Neural cell (in vitro differentiated cells): ENCODE results near the gene ZCCHC24. TPM values are rescaled to one million over a fixed set of nuclear protein-coding genes. Genes with fewer than 3 reads are reported as not detected.

ENCODE experiments used
- H2AFZ ChIP-seq: fragments of 200-600, 300-800 bp; sonication (generic), shearing (Covaris generic); 2 replicates; pipeline ENCODE4 v1.6.0; 2014; ENCODE audit warnings: low read depth, mild to moderate bottlenecking, antibody characterized with exemption, low read length, moderate library complexity
- H3F3A ChIP-seq: fragments of 200-600 bp; shearing (Covaris generic); 2 replicates; pipeline ENCODE4 v1.6.1; 2016; ENCODE audit warnings: mild to moderate bottlenecking, moderate library complexity, mixed read lengths, antibody characterized with exemption, low read length; ENCODE audit not compliant: insufficient read depth, poor library complexity, severe bottlenecking
- H3K27ac ChIP-seq: fragments of 200-600, 300-800 bp; sonication (generic), shearing (Covaris generic); 2 replicates; pipeline ENCODE4 v1.5.1; 2014; ENCODE audit warnings: mild to moderate bottlenecking, low read length, moderate library complexity
- H3K27me3 ChIP-seq: fragments of 300-800, 200-600 bp; sonication (generic), shearing (Covaris generic); 2 replicates; pipeline ENCODE4 v1.6.0; 2014; ENCODE audit warnings: mild to moderate bottlenecking, low read depth, low read length, moderate library complexity; ENCODE audit not compliant: insufficient read depth
- H3K36me3 ChIP-seq: fragments of 300-800, 200-600 bp; sonication (generic), shearing (Covaris generic); 2 replicates; pipeline ENCODE4 v1.5.1; 2014; ENCODE audit warnings: mild to moderate bottlenecking, antibody characterized with exemption, low read length, moderate library complexity; ENCODE audit not compliant: insufficient read depth
- H3K4me2 ChIP-seq: fragments of 300-800, 200-600 bp; sonication (generic), shearing (Covaris generic); 2 replicates; pipeline ENCODE4 v1.6.0; 2014; ENCODE audit warnings: mild to moderate bottlenecking, low read length
- H3K4me3 ChIP-seq: fragments of 300-800, 200-600 bp; sonication (generic), shearing (Covaris generic); 2 replicates; pipeline ENCODE4 v1.5.1; 2014; ENCODE audit warnings: mild to moderate bottlenecking, low read length, moderate library complexity
- H3K79me2 ChIP-seq: fragments of 200-600 bp; shearing (Covaris generic); replicated peaks from 2 replicates; pipeline ENCODE4 v1.6.0; 2014; ENCODE audit warnings: mild to moderate bottlenecking, low read length, moderate library complexity; ENCODE audit not compliant: insufficient read depth
- H3K9ac ChIP-seq: fragments of 300-800, 200-600 bp; sonication (generic), shearing (Covaris generic); 2 replicates; pipeline ENCODE4 v1.6.1; 2016; ENCODE audit warnings: mild to moderate bottlenecking, low read length, mixed read lengths
- H3K9me2 ChIP-seq: fragments of 200-600 bp; shearing (Covaris generic); 2 replicates; pipeline ENCODE4 v1.6.1; 2016; ENCODE audit warnings: mild to moderate bottlenecking, low read length, mixed read lengths; ENCODE audit not compliant: insufficient read depth
- H3K9me3 ChIP-seq: fragments of 200-600, 300-800 bp; sonication (generic), shearing (Covaris generic); 2 replicates; pipeline ENCODE4 v1.6.1; 2016; ENCODE audit warnings: mild to moderate bottlenecking, mixed run types, low read length, moderate library complexity, mixed read lengths
- H4K20me1 ChIP-seq: fragments of 200-600 bp; shearing (Covaris generic); 2 replicates; pipeline ENCODE4 v1.6.1; 2016; ENCODE audit warnings: mild to moderate bottlenecking, mixed run types; ENCODE audit not compliant: insufficient read depth
- EP300 ChIP-seq: fragments of 450-650 bp; conservative IDR thresholded peaks from 2 replicates; pipeline ENCODE4 v1.6.1; 2014; ENCODE audit warnings: antibody characterized with exemption, mild to moderate bottlenecking, moderate library complexity; ENCODE audit not compliant: poor library complexity, severe bottlenecking
- EZH2 ChIP-seq: fragments of 200-600, 300-800 bp; shearing (Covaris generic), sonication (generic); IDR thresholded peaks from 2 replicates; pipeline ENCODE4 v1.6.1; 2014; ENCODE audit warnings: antibody characterized with exemption, low read length, borderline replicate concordance, mild to moderate bottlenecking; ENCODE audit not compliant: insufficient read depth, poor library complexity, severe bottlenecking
- MXI1 ChIP-seq: fragments of 450-650 bp; conservative IDR thresholded peaks from 2 replicates; pipeline ENCODE4 v1.6.1; 2014; ENCODE audit warnings: antibody characterized with exemption, mild to moderate bottlenecking; ENCODE audit not compliant: poor library complexity, severe bottlenecking
- POLR2AphosphoS5 ChIP-seq: IDR thresholded peaks from 2 replicates; pipeline ENCODE4 v1.6.1; 2012
- RAD21 ChIP-seq: fragments of 450-650 bp; conservative IDR thresholded peaks from 2 replicates; pipeline ENCODE4 v1.6.1; 2014; ENCODE audit warnings: antibody characterized with exemption, mild to moderate bottlenecking, moderate library complexity
- SMC3 ChIP-seq: fragments of 450-650 bp; conservative IDR thresholded peaks from 2 replicates; pipeline ENCODE4 v1.6.1; 2014; ENCODE audit warnings: antibody characterized with exemption, mild to moderate bottlenecking, moderate library complexity; ENCODE audit not compliant: poor library complexity
- TAF1 ChIP-seq: IDR thresholded peaks from 2 replicates; pipeline ENCODE4 v1.6.1; 2012; ENCODE audit warnings: low read depth
- polyA plus RNA-seq: library from polyadenylated mRNA; depleted of rRNA; stranded (reverse); fragments of >200 nt; gene quantifications from 2 replicates; pipeline ENCODE4 v1.2.3, GENCODE V29; 2014
- TF ChIP-seq, protein P1 (sequence below): IDR thresholded peaks from 2 replicates; pipeline ENCODE4 v1.6.1; 2012; ENCODE audit warnings: borderline replicate concordance
- TF ChIP-seq, protein P2 (sequence below): fragments of 450-650 bp; IDR thresholded peaks from 2 replicates; pipeline ENCODE4 v1.5.1; 2014; ENCODE audit warnings: antibody characterized with exemption, mild to moderate bottlenecking, moderate library complexity; ENCODE audit not compliant: poor library complexity, severe bottlenecking

Gene ZCCHC24
- polyA plus RNA-seq, 1 donor from 2014 or later = not detected

DNA sequence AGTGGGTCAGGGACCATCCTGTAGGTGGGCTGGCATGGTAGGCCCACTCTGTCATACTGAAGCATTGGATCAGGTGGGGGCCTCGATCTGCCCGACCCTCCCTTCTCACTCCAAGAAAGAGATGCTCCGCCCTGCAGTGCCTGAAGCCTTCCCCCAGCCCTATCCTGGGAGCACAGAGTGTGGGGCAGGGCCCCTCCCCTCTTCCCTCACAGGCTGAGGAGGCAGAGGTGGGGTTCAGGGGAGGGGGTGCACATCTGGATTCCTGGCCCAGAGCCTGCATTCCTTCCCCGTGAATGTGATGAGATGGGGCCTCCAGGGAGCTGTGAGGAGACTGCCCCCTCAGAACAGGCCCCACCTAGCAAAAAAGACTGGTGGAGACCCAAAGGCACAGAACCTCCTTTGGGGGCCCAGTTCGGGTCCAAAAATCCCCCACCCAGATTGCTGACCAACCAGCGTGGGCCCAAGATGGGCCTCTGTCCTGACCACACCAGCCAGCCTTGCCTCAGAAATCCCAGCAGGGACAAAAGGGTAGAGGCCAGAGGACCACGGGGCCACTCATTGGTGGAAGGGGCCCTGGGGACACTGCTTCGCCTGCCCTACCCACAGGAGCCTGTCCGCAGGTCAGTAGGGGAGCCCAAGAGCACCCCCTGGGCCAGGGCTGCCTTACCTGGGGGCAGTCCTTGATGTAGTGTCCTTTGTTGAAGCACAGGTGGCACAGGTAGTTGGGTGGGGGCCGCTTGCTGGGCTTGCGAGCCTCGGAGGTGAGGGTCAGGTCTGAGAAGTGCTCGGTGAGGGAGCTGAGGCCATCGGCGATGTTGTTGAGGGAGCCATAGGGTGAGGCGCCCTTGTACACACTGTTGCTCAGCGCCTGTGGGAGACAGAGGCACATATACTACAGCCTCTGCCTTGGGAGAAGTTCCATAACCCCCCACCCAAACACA, 13.3 kb downstream of the ZCCHC24 start:
- Histone ChIP-seq H4K20me1 (no peaks in the 10 kb centered on the region), H3K4me3 (no peak overlapping the region), H3K9me3 (no peaks in the 10 kb centered on the region), H3K9me2 (no peaks in the 10 kb centered on the region), H3K27me3 (no peaks in the 10 kb centered on the region), H3K36me3 (no peaks in the 10 kb centered on the region), H2AFZ (no peak overlapping the region), H3K4me2 (no peak overlapping the region), H3K9ac (no peak overlapping the region), H3K27ac (no peak overlapping the region), H3F3A (no peaks in the 10 kb centered on the region), H3K79me2 (no peaks in the 10 kb centered on the region)
- TF ChIP-seq POLR2AphosphoS5 = no peak
- no peak for TF ChIP-seq EP300
- TF ChIP-seq SMC3 = no peak
- TF ChIP-seq, protein P1, sequence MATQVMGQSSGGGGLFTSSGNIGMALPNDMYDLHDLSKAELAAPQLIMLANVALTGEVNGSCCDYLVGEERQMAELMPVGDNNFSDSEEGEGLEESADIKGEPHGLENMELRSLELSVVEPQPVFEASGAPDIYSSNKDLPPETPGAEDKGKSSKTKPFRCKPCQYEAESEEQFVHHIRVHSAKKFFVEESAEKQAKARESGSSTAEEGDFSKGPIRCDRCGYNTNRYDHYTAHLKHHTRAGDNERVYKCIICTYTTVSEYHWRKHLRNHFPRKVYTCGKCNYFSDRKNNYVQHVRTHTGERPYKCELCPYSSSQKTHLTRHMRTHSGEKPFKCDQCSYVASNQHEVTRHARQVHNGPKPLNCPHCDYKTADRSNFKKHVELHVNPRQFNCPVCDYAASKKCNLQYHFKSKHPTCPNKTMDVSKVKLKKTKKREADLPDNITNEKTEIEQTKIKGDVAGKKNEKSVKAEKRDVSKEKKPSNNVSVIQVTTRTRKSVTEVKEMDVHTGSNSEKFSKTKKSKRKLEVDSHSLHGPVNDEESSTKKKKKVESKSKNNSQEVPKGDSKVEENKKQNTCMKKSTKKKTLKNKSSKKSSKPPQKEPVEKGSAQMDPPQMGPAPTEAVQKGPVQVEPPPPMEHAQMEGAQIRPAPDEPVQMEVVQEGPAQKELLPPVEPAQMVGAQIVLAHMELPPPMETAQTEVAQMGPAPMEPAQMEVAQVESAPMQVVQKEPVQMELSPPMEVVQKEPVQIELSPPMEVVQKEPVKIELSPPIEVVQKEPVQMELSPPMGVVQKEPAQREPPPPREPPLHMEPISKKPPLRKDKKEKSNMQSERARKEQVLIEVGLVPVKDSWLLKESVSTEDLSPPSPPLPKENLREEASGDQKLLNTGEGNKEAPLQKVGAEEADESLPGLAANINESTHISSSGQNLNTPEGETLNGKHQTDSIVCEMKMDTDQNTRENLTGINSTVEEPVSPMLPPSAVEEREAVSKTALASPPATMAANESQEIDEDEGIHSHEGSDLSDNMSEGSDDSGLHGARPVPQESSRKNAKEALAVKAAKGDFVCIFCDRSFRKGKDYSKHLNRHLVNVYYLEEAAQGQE = no peak
- TF ChIP-seq MXI1 = no peak
- TF ChIP-seq TAF1 = no peak
- TF ChIP-seq RAD21 = no peak
- TF ChIP-seq, protein P2, sequence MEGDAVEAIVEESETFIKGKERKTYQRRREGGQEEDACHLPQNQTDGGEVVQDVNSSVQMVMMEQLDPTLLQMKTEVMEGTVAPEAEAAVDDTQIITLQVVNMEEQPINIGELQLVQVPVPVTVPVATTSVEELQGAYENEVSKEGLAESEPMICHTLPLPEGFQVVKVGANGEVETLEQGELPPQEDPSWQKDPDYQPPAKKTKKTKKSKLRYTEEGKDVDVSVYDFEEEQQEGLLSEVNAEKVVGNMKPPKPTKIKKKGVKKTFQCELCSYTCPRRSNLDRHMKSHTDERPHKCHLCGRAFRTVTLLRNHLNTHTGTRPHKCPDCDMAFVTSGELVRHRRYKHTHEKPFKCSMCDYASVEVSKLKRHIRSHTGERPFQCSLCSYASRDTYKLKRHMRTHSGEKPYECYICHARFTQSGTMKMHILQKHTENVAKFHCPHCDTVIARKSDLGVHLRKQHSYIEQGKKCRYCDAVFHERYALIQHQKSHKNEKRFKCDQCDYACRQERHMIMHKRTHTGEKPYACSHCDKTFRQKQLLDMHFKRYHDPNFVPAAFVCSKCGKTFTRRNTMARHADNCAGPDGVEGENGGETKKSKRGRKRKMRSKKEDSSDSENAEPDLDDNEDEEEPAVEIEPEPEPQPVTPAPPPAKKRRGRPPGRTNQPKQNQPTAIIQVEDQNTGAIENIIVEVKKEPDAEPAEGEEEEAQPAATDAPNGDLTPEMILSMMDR = no peak
- TF ChIP-seq EZH2 = no peak

DNA sequence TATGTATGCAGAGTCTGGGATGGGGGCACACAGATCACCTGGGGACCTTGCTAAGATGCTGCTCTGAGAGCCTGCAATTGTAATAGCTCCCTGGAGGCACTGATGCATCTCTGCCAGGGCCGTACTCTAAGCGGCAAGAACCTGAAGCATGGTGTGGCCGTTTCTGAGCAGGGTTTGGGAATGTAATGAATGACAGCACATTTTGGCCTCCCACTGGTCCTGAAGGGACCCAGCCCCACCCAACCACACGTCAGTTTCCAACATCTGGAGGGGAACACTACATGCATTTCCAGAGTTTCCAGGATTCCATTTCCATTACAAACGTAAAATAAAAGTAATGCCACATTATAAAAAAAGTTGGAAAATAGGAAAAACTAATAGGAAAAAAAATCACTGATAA, 14.0 kb downstream of the ZCCHC24 start:
- no peaks in the 10 kb centered on the region for H3K27me3 ChIP-seq
- no peak overlapping the region for H3K4me2 ChIP-seq
- H3K79me2 ChIP-seq = no peaks in the 10 kb centered on the region
- H3K9me3 ChIP-seq = no peaks in the 10 kb centered on the region
- H3K4me3 ChIP-seq = no peak overlapping the region
- no peak overlapping the region for H3K27ac ChIP-seq
- H3K36me3 ChIP-seq = no peaks in the 10 kb centered on the region
- H3K9ac ChIP-seq = no peak overlapping the region
- TF ChIP-seq SMC3 (no peak), EZH2 (no peak), MXI1 (no peak), POLR2AphosphoS5 (no peak), EP300 (no peak), TAF1 (no peak), RAD21 (no peak)
- TF ChIP-seq, protein P1 = no peak
- TF ChIP-seq, protein P2 = no peak
- no peaks in the 10 kb centered on the region for H3F3A ChIP-seq
- H4K20me1 ChIP-seq = no peaks in the 10 kb centered on the region
- no peaks in the 10 kb centered on the region for H3K9me2 ChIP-seq
- no peak overlapping the region for H2AFZ ChIP-seq
